Measurements from ENCODE around the gene SNX25. TPM values are rescaled to one million over a fixed set of nuclear protein-coding genes. Genes with fewer than 3 reads are reported as not detected.
"Not testable (repeated sequence)": the region's sequence is repeated elsewhere in the genome, so short reads cannot be mapped to it uniquely, and the experiment has no call there.

The SNX25 gene
- total RNA-seq: 17.3 and 17.4 TPM in 2 replicates

- no peak for DNase-seq (ENCODE audit: extremely low read depth, low read depth, low spot score)
Observed at GRCh38 chr4:185209031-185209851, at the start of gene SNX25. TSS of gene SNX25 (plus strand) at chr4:185209598. CDS start at chr4:185209827, 229 bp downstream.

DNA sequence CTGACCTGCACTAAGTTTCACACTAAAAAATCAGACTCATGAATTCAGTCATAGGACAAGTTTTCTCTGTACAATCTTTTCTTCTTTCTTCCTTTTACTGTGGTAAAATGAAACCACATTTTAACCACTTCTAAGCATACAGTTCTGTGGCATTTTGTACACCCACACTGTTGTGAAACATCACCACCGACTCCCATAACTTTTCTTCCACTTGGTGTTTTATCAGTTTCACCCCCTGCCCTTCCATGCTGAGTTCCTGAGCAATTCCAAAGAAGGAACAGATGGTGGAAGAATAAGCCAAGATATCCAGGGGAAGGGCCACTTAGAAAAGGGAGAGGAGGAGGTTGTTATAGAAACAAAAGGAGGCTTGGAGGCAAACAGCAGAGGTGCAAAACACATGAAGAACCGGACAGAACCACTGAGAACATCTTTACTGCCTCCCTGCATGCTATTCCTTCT lies 43.8 kb upstream of the SNX25 start:
- DNase-seq (ENCODE audit: extremely low read depth, low read depth, low spot score): no peak

DNA sequence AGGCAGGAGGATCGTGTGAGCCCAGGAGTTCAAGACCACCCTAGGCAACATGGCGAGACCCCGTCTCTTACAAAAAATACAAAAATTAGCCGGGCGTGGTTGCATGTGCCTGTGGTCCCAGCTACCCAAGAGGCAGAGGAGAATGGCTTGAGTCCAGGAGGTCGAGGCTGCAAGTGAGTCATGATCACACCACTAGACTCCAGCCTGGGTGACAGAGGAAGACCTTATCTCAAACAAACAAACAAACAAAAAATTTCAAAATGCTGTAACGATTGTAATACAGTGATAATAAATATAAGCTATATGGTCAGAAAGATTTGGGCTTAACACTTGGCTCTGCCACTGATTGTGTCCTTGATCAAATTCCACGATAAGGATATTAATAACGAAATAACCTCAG lies 42.2 kb upstream of the SNX25 start:
- DNase-seq (ENCODE audit: extremely low read depth, low read depth, low spot score): no peak

DNA sequence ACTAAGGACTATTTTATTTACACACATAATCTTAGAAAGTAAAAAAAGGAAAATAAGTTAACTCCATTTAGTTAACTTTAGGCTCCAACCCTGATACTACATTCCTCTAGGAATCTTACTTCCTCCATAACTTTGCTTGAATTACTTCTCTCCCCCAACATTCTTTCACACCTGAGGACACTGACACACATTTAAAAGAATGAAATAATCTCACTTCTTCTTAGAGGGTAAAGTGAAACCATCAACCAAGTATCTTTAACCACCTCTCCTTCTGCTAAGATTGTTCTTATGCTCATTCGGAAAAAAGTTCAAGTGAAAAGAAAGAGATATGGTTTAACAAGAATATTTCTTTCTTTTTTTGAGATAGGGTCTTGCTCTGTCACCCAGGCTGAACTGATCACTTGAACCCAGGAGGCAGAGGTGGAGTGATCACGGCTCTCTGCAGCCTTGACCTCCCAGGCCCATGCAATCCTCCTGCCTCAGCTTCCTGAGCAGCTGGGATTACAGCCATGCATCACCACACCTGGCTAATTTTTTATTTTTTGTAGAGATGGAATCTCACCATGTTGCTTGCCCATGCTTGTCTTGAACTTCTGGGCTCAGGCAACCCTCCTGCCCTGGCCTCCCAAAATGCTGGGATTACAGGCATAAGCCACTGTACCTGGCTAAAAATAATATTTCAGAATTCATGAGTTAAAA lies 37.9 kb upstream of the SNX25 start:
- DNase-seq (ENCODE audit: extremely low read depth, low read depth, low spot score): no peak

- no peak for DNase-seq (ENCODE audit: extremely low read depth, low read depth, low spot score)
Observed at GRCh38 chr4:185179488-185179887, 29.9 kb upstream of the SNX25 start.

- no peak for DNase-seq (ENCODE audit: extremely low read depth, low read depth, low spot score)
Observed at GRCh38 chr4:185182239-185182638, 27.2 kb upstream of the SNX25 start.

- DNase-seq (ENCODE audit: extremely low read depth, low read depth, low spot score): peak; percentile 91
Observed at GRCh38 chr4:185183622-185184281, 25.6 kb upstream of the SNX25 start.

- DNase-seq (ENCODE audit: extremely low read depth, low read depth, low spot score): no peak
Observed at GRCh38 chr4:185186769-185187168, 22.6 kb upstream of the SNX25 start.

DNA sequence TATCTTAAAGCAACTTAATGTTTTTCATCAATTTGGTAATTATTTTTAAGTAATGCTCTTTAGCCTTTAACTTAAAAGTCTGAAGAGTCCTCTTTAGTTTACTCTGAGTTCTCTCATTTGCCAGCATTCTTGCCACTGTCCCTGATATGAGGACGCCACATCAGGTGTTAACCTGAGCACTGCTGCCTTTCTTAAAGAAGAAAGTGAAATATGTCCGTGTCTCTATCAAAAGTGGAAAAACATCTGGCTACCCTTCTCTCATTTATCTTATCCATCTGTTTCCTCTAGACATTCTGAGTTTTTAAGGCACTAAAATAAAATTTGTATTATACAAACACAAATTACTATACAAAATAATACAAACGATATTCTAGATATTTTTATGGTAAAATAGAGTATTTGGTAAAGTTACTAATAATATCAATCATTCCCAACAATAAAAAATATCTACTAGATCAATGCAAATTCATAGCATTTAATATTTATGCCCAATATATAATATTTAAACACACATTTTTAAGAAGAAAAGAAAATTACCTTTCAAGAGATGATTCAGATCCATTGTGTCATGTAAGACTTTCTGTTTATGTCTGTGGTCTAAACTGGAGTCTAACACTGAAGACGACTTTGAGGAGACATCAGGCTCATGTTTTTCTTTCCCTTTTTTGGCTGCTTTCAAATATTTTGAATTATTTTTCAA lies 19.6 kb upstream of the SNX25 start:
- DNase-seq (ENCODE audit: extremely low read depth, low read depth, low spot score): no peak

DNA sequence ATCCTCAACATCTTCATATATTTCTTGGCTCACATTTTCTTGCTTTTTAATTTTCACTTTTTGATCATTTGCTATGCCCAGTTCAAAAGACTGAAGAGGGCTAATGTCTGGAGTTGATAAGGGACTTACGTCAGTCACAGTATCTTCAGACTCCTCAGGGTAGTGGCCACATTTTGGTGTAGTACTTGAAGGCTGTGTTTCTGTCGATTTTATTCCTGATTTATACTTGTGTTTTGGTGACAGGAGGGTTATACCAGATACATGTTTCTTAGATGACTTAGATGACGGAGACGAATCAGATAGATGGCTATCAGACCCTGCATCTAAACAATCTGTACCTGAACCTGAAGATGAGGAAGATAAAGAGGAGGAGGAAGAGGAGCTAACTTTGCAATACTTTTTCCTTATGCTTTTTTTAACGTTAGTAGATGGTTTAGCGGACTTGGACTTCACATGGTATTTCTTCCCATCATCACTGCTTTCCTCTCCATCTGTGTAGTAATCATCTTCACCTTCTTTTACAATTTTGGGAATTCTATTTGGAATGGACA lies 19.0 kb upstream of the SNX25 start:
- no peak for DNase-seq (ENCODE audit: extremely low read depth, low read depth, low spot score)

DNA sequence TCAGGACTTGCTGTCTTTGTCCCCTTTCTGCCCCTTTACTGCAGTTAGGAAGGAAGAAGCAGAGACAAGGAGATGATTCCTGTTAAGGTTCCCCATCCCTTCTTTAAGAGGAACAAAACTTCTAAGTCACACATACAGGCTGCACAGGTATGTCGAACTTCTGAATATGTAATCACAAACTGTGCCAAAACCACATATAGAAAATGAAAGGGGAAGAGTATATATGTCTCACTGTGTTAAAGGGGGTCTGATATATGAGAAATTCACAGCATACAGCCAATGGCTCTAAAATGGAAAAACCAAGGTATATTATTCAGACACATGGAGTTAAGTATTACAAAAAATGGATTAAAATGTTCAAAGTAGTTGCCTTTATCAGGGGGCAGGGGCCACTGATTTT lies 17.3 kb upstream of the SNX25 start:
- DNase-seq (ENCODE audit: extremely low read depth, low read depth, low spot score): no peak

GRCh38 chr4:185194924-185195888 lies 14.2 kb upstream of the SNX25 start:
- DNase-seq (ENCODE audit: extremely low read depth, low read depth, low spot score): no peak

- DNase-seq (ENCODE audit: extremely low read depth, low read depth, low spot score): no peak
Observed at GRCh38 chr4:185196437-185196836, 13.0 kb upstream of the SNX25 start.

DNA sequence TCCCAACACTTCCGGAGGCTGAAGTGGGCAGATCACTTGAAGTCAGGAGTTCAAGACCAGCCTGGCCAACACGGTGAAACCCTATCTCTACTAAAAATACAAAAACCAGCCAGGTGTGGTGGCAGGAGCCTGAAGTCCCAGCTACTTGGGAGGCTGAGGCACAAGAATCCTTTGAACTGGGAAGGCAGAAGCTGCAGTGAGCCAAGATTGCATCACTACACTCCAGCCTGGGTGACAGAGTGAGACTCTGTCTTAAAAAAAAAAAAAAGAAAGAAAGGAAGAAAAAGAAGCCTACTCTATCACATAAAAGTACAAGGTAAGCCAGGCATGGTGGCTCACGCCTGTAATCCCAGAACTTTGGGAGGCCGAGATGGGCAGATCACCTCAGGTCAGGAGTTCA lies 11.2 kb upstream of the SNX25 start:
- DNase-seq (ENCODE audit: extremely low read depth, low read depth, low spot score): not testable (repeated sequence)

DNA sequence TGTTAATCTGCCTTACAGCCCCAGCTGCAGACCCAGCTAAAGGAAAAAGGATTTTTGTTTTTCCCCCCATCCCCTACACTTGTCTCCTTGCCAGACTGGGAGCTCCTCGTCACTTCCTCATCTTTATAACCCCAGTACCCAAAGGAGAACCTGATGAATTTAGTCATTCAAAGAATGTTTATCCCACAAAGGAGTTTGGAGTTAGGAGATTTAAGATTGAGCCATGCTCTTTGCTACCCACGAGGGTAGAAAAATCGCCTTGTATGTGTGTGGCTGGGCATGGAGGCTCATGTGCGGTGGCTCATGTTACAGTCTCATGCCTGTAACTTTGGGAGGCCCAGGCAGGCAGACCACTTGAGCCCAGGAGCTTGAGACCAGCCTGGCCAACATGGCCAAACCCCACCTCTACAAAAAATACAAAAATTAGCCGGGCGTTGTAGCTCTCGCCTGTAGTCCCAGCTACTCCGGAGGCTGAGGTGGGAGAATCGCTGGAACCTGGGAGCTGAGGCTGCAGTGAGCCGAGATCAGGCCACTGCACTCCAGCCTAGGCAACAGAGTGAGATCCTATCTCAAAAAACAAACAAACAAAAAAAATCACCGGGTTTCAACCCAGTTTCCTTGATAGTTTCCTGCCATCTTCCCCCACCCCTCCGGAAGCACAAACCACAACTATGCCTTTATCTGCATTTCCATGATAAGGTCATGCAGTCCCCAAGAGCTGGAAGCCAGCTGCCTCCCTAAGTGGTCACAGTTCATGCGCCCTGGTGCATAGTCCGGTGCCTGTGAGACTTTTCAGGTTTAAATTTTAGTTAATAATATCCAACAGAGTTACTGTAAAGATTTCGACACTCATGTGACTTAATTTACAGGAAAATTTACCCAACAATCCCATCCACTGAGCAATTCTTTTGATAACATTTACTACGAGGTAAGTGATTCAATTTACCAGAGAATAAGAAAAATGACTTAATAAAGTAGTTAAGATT lies 7.1 kb upstream of the SNX25 start:
- no peak for DNase-seq (ENCODE audit: extremely low read depth, low read depth, low spot score)

- no peak for DNase-seq (ENCODE audit: extremely low read depth, low read depth, low spot score)
Observed at GRCh38 chr4:185202984-185203485, 6.4 kb upstream of the SNX25 start.

- DNase-seq (ENCODE audit: extremely low read depth, low read depth, low spot score): no peak
Observed at GRCh38 chr4:185203486-185204237, 5.7 kb upstream of the SNX25 start, which contains the start of gene CFAP97. TSS of gene CFAP97 (minus strand) at chr4:185204000. CDS start at chr4:185191196, 12,804 bp downstream.
